Fibroblast of skin of back (primary cell): ENCODE data around the gene RANGAP1. TPM values are rescaled to one million over a fixed set of nuclear protein-coding genes. Genes with fewer than 3 reads are reported as not detected.

Experiments used
- DNase-seq: peaks from one replicate; pipeline ENCODE4 v3.0.0-alpha.2; 2013
- polyA plus RNA-seq, 2 experiments: library from polyadenylated mRNA; unstranded; fragments of 120-200 nt; gene quantifications; one replicate each; pipeline ENCODE4 v1.2.1, GENCODE V29; 2013; ENCODE audit not compliant: insufficient read length in 2 of 2

Gene RANGAP1, protein sequence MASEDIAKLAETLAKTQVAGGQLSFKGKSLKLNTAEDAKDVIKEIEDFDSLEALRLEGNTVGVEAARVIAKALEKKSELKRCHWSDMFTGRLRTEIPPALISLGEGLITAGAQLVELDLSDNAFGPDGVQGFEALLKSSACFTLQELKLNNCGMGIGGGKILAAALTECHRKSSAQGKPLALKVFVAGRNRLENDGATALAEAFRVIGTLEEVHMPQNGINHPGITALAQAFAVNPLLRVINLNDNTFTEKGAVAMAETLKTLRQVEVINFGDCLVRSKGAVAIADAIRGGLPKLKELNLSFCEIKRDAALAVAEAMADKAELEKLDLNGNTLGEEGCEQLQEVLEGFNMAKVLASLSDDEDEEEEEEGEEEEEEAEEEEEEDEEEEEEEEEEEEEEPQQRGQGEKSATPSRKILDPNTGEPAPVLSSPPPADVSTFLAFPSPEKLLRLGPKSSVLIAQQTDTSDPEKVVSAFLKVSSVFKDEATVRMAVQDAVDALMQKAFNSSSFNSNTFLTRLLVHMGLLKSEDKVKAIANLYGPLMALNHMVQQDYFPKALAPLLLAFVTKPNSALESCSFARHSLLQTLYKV
- 115 TPM for polyA plus RNA-seq (2013, experiment 1 of 2; ENCODE audit: insufficient read length)
- polyA plus RNA-seq (2013, experiment 2 of 2; ENCODE audit: insufficient read length), result 21.1 TPM

DNA sequence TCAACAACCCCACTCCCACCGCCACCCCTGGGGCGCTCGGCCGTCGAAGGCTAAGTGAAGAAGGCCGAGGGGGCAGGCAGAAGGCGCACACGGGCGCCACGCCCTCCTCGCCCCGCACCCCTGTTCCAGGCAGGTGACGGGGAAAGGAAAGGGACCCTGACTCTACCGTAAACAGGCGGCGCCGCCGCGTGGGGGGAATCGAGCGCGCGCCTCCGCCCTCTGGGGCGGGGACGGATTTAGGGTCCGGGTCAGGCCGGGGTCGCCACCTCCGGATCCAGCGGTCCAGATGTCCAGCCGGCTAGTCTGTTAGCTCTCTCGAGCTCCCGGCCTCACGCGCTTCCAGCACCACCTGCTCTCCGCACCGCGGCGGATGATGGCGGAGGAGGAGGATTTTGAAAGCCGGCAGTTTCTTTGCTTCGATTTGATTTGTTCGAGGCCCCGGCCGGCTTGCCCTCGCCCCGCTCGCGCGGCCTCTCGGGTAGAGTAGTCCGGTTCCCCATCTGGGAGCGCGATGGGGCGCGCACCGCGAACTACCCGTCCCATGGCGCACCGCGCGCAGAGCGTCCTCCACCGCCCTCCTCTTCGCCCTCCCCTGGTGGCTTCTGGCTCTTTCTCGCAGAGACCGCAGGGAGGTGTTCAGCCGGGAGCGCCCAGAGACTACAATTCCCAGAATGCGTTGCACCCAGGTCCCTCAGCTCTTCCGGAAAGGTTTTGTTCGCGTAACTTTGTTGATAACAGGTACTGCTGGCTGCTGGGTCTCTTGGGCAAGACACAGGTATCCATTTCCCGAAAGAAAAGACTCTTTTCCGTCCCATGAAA is at the start of gene RANGAP1:
Gene RANGAP1, minus strand, starts transcription at position 368 of the 819 bp plus-strand sequence. CDS start 5,143 bp downstream, outside the sequence.
- peak; percentile 99 for DNase-seq

DNA sequence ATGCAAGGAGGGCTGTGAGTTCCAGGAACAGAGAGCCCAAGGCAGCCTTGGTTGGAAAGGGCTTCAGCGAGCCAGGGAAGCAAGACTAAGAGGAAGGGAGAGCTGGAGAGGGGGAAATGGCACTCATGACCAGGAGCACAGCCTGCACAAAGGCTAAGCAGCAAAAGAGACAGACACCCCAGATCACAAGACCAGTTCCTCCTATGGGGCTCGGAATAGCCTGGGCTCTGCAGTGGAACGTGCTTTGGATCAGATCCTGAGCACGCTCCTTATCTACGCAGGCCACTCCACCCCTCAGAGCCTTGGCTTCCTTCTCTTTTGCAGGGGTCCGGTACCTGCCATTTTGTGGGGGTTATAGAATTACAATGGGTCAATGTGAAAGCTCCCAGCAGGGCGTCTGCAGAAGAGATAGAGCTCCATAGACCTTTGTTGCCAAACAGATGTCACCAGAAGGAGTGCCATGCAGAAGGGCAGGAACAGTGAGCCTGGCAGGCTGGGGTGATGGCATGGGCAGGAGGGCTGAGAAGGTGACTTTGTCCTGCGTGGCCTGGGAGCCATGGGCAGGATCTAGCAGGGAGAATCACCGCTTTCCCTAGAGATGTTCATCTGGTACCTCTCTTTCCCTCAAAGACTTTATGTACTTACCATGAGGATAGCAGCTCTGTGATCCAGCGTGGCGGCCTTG is 49.1 kb upstream of the RANGAP1 start:
- no peak for DNase-seq

DNA sequence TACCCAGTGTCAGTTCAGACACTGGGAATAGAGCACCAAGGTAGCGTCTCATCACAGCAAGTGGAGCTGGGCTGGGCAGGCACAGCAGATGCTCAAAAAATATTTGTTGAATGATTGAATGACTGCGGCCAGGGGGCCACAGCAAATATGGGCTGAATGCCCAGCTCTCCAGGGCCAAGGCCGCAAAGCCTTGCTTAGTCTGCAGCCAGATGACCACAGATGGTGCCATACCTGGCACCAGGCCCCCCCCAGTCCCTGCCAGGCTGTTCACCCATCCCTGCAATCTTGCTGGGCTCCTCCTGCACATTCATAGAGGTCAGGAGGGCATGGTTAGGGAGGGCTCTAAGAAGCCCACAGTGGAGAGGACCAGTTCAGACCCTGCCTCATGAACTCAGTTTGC is 48.2 kb upstream of the RANGAP1 start:
- DNase-seq, result no peak

DNA sequence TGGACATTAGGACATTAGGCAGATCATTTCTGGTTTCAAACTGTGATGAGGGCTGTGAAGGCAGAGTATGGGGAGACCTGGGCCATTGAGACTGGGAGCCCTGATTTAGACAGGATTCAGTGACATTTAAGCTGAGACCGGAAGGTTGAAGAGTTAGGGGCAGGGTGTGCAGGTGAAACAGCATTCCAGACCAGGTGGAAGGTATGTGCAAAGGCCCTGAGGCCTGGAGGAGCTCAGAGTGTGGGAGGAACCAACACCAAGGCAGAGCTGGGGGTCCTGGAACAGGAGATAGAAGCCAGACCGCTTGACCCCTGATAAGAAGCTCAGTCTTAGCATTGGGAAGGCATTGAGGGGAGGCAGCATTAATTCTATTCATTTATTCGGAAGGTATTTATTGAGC is 47.8 kb upstream of the RANGAP1 start:
- DNase-seq, result no peak

DNA sequence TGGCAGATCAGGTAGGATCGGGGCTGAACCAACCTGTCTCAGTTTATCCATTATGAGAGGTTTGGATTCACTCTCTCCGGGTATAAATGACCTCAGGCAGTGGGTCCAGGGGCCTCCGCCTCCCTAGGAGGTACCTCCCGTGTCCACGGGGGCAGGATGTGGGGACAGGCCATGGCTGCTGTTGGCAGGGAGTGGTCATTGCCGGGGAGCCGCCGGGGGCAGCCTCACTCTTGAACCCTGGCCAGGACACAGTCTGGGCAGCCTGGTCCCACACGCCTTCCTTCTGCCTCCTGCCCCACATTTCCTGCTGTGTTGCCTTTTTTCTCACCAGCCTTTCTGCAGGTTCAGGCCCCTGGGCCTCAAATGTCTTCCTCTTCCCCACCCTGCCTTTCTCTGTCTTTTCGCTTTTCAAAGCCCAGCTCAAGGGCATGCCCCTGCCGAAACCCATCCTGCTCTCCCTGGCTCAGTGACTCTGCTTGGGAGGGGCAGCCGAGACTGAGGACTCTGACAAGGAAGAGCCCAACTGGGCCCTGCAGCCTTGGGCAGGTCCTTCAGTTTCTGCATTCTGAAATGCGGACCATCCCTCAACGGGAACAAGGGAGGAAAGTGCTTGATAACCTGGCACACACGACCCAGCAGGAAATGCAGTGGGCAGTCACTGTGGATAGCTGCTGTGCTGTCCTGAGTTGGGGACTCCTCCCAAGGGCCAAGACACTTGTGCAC is 46.4 kb upstream of the RANGAP1 start:
- DNase-seq, result no peak

DNA sequence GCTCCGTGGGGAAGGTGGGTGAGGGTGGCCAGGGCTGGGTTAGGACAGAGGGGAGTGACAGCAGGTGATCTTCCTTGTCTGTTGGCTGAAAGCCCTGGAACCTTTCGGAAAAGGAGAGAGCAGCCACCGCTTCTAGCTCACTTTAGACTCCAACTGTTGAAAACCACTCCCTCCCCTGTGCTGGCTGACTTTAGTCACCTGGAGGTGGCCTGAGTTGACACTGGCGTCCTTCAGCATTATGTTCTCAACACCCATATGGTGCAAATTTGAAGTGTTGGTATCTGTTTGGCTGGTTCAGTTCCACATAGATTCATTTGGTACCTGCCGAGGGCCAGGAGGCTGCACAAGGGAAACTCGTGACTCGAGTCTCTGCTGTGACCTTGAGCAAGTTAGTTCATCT is 44.2 kb upstream of the RANGAP1 start:
- DNase-seq, result no peak

DNA sequence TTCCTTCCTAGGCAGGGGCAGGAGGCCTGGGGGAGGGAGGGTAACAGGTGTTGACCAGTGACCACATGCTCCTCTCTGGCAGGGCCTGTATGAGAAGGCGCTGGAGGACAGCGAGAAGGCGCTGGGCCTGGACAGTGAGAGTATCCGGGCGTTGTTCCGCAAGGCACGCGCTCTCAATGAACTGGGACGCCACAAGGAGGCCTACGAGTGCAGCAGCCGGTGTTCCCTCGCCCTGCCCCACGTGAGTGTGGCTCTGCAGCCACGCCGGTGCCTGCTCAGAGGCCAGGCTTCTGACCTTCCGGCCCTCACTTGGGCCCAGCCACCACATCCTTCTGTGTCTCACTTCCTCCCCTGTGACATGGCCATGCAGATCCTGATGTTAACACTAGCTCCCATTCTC is 41.1 kb upstream of the RANGAP1 start:
- no peak for DNase-seq

DNA sequence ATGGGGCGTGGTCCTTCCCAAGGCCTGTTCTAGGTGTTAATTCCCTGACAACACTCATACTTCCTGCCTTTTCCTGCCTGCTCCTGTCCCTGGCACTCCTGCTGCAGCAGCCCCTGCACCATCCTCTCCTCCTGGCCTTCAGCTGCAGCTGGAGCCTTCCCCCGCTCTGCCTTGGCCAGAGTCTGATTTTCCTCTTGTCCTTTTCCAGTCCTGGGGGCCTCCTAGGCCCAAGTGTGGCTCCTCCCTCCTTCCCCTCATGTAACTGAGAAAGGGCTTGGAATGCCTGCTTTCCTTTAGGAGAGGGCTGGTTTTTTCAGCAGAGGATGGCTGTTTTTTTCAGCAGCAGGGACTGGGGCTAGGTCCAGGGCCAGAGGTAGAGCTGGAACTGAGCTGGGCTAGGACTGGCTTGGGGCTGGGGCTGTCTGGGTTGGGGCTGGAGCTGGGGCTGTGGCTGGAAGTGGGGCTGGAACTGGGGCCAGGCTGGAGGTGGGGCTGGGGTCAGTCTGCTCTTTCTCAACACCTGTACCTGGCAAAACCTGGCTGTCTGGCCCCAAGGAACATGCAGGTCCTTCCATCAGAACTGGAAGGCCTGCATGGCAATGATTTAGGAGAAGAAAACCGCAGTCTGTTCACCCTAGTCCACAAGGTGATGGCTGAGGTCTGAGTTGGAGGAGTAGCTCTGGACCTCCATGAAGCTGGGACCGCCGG is 39.0 kb upstream of the RANGAP1 start:
- no peak for DNase-seq

DNA sequence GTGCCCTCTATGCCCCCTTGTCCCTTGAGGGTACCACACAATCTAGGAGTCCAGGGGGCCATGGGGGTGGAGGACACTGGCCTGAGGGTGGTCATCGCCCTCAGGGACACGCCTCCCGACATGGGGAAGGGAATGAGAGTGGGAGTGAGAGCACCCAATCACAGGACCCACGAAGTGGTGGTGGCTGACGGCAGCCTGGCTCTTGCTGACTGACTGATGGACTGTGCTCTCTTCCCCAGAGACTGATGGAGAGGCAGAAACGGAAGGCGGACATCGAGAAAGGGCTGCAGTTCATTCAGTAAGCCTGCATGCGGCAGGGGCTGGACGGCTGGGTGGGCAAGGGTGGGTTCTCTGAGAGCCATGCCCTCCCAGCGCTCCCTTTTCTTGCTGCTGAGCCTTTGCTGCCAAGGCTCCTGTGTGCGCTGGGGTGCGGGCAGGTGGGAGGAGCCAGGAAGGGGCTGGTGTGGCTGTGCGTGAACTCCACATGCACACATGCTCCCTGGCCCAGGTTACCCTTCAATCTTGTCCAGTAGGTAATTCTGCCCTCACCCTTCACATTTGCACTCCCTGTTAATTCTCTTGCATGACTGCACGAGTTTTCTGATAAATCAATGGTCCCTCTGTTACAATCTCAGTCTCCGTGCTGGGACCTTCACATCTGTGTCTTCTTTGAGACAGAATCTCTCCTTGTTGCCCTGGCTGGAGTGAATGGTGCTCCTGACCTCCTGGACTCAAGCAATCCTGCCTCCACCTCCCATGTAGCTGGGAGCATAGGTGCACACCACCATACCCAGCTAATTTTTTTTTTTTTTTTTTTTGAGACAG is 34.6 kb upstream of the RANGAP1 start:
- no peak for DNase-seq

DNA sequence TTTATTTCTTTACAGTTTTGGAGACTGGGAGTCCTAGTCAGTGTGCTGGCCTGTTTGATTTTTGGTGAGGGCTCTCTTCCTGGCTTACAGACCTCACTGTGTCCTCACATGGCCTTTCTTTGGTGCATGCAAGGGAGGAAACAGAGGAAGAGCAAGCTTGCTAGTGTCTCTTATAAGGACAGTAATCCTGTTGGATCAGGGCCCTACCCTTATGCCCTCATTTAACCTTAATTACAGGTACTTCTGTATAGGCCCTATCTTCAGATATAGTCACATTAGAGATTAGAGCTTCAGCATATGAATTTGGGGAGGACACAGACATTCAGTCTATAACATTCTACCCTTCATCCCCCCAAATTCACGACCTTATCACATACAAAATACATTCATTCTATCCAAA is 29.6 kb upstream of the RANGAP1 start:
- no peak for DNase-seq

DNA sequence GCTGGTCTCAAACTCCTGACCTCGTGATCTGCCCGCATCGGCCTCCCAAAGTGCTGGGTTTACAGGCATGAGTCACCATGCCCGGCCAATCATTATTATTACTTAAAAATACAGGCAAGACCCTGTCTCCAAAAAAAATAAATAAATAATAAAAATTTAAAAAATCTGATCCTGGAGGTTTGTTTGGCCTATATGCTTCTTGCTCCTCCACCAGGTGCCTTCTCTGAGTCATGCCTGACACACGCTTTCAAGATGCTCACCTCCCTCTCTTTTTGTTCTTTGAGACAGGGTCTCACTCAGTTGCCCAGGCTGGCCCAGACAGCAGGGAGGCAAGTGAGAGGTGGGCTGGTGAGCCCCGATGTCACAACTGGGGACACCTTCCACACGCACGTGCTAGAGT is 28.8 kb upstream of the RANGAP1 start:
- no peak for DNase-seq

DNA sequence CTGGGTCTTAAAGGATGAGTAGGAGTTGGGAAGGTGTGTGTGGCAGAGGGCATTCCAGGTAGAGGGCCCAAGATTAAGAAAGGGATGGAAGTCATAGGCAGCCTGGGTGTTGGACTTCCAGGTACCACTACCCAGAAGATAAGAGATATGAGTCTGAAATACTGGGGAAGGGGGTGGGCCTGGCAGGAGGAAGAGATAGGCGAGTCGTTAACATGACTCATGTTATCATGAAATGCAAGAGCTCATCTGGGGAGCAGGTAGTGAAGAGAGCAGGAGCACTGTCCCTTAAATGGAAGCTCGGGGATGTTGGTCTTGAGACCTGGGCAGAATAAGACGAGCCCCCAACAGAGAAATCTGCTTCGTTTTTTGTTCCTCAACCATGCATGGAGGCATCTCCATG is 25.5 kb upstream of the RANGAP1 start:
- DNase-seq, result no peak

DNA sequence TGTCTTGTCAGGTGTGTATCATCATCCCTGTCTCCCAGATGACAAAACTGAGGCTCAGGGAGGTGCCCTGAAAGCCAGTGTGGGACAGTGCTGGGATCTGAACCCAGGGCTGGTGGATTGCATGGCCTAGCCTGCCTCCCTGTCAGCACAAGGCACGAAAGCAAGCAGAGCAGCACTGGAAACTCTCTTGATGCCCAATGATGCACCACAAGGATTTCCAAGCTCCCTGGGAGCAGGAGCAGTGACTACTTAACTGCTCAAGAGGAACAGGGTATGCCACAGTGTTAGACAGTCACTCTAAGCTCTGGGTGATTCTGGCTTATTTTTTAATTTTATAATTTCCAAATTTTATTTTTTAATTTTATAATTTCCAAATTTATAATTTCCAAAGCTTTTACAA is 24.3 kb upstream of the RANGAP1 start:
- DNase-seq, result no peak

DNA sequence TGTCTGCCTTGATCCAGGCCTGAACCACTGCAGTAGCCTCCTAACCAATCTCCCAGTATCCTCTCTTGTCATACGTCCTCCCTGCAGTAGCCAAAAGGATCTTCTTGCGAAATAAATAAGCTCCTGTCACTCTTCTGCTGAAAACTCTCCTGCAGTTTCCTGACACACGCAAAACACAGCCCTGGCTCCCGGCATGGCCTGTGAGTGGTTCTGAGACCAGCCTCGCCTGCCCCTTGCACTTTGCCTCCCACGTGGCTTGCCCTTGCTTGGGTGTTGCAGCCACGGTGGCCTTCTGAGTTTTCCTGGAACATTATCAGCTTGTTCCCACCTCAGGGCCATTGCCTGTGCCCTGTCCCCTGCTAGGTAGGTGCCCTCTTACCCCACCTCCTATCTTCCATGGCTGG is 22.6 kb upstream of the RANGAP1 start:
- no peak for DNase-seq

DNA sequence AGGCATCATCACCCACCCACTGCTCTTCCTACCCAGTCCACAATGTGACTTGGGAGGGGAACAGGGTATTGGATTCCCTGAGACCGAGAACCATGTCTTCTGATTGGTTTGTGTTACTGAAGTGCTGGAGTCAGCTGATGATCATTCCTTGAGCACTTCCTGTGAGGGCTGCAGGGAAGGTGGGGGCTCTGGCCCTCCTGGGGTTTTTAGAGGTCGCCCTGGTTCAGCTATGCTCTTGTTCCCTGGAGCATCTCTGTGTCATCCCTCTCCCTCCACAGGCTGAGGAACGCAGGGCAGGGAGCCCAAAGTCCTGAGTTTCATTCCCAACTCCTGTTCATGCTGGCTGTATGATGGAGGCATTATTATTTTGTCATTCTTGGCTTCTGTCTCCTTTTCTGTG is 22.1 kb upstream of the RANGAP1 start:
- peak; percentile 84 for DNase-seq

DNA sequence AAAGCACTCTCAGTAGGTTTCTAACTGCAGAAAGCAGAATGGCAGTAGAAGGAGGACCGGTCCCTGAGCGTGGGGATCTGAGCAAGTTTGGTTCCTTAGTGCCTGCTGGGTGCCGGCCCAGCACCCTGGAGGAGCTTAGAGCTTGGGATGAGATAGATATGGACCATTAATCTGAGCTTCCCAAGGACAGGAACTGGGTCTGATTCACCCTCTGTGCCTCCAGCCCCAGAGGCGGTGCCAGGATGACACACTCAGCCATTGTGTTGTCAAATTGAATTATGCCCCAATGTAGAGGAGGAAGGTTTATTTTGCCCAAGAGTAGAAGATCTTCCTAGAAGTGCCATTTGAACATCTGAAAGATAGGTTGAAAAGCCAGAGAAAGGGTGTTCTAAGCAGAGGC is 19.7 kb upstream of the RANGAP1 start:
- DNase-seq, result peak; percentile 84

DNA sequence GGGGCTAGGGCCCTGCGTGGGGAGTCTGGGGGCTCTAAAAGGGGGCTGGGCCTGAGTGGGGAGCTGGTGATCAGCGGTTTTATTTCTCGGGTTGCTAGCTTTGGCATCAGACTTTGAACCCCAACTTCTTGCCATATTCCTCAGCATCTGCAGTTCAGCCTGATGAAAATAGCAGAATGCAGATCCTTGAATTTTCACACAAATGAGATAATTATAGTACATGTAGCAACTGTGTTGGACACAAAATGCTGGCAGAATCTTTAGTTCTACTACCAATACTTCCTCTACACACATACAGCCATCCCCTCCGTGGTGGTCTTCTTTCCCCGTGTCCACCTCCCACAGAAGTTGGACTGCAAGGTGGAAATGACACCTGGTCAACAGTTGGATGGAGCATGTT is 16.8 kb upstream of the RANGAP1 start:
- no peak for DNase-seq

DNA sequence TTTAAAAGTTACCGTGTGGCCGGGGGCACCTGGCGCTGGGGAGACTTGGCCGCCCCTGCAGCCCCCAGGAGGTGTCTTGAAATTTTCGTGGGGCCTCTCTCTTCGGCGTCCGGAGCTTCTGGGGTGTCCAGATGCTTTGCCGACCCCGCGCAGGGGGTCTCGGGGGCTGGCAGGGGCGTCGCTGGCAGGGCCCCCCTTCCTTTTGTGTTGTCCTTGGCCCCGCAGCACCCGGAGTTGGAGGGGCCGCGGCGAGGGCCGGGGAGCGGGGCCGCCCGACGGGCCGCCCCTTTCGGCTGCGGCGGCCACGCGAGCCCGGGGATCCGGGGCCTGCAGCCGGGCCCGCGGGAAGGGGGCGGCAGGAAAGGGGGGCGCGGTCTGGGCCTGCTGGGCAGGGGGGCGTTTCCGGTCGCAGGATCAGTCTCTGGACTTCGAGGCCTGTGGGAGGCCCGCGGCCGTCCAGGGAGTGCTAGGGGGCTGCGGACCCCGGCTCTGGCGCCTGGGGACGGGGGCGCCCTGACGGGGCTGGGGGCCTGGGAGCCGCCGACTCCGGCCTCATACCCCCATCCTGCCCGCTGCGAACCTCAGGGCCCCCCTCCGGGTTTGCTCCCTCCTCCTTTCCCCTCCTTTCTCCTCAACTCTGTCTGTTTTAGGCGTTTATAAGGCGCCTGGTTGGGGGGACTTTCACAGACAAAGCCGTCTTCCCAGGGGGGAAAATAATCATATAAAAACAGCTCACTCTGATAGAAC is 16.2 kb upstream of the RANGAP1 start:
- DNase-seq, result no peak
